ENCODE data around the gene EXOSC1. TPM values are rescaled to one million over a fixed set of nuclear protein-coding genes. Genes with fewer than 3 reads are reported as not detected.
"Not testable (repeated sequence)": the region's sequence is repeated elsewhere in the genome, so short reads cannot be mapped to it uniquely, and the experiment has no call there.

Gene EXOSC1
- total RNA-seq, 4 donors from 2014 or later = 24.0 to 35.1 (median 28.5) TPM

- DNase-seq (ENCODE audit: low spot score in 2 of 2) = no peak
- whole genome bisulfite sequencing = 89% methylated on average over 4 of the region's 4 CpGs
- no peak overlapping the region for H3K27ac ChIP-seq
- H3K4me3 ChIP-seq = no peak overlapping the region
- no peak for TF ChIP-seq POLR2A (IDR thresholded peaks at IDR 0.05)
- H3K9me3 ChIP-seq = no peaks in the 10 kb centered on the region
- H3K27me3 ChIP-seq = no peaks in the 10 kb centered on the region
- H3K36me3 ChIP-seq = peaks cover 20% of the 10 kb centered on the region
- peaks cover 17% of the 10 kb centered on the region for H3K4me1 ChIP-seq
These were observed 40.0 kb upstream of the EXOSC1 start for GRCh38 chr10:97485647-97486281.

DNA sequence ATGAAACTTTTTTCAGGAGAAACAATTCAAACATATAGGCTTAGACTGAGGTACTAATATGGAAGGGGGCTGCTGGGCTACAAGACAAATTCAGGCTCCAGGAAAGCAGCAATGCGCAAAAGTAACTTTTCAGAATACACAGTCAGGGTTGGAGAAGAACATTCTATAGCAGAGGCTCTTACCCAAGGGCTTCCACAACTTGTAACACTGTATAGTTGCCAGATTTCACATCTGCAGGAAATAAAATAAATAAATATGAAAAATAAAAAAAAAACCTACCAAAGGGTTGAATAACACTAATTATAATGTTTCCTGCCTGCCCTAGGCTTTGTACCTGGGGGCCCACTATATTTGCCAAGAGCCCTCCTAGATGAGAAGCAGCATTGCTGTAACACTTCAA is 38.1 kb upstream of the EXOSC1 start:
- H3K27me3 ChIP-seq = no peaks in the 10 kb centered on the region

GRCh38 chr10:97483506-97483905 is 37.7 kb upstream of the EXOSC1 start:
- no peak for TF ChIP-seq POLR2AphosphoS5 (IDR thresholded peaks at IDR 0.05)
- no peak for TF ChIP-seq POLR2A (IDR thresholded peaks at IDR 0.05)
- TF ChIP-seq CTCF (IDR thresholded peaks at IDR 0.05) = no peak
- TF ChIP-seq EP300 (IDR thresholded peaks at IDR 0.05) = no peak
- no peaks in the 10 kb centered on the region for H3K9me3 ChIP-seq
- no peaks in the 10 kb centered on the region for H3K27me3 ChIP-seq
- H3K36me3 ChIP-seq = peaks cover 41% of the 10 kb centered on the region
- 62% methylated on average over 3 of the region's 3 CpGs for WGBS
- H3K27ac ChIP-seq = no peak overlapping the region
- DNase-seq (ENCODE audit: low spot score in 2 of 2) = no peak
- H3K4me3 ChIP-seq = no peak overlapping the region
- peaks cover 27% of the 10 kb centered on the region for H3K4me1 ChIP-seq

More for the DNA sequence above, 38.1 kb upstream of the EXOSC1 start:
- H3K27ac ChIP-seq = no peak overlapping the region
- H3K9me3 ChIP-seq = no peaks in the 10 kb centered on the region
- H3K4me3 ChIP-seq = no peak overlapping the region
- peaks cover 27% of the 10 kb centered on the region for H3K4me1 ChIP-seq
- H3K36me3 ChIP-seq = peaks cover 37% of the 10 kb centered on the region
- 97% methylated on average over 1 of the region's 1 CpG for WGBS
- TF ChIP-seq POLR2AphosphoS5 (IDR thresholded peaks at IDR 0.05) (no peak), CTCF (IDR thresholded peaks at IDR 0.05) (no peak), EP300 (IDR thresholded peaks at IDR 0.05) (no peak), POLR2A (IDR thresholded peaks at IDR 0.05) (no peak)
- no peak for DNase-seq (ENCODE audit: low spot score in 2 of 2)

- H3K9me3 ChIP-seq = no peaks in the 10 kb centered on the region
- no peak for DNase-seq (ENCODE audit: low spot score in 2 of 2)
- no peaks in the 10 kb centered on the region for H3K27me3 ChIP-seq
- H3K4me3 ChIP-seq = no peak overlapping the region
- peaks cover 27% of the 10 kb centered on the region for H3K4me1 ChIP-seq
- H3K27ac ChIP-seq = no peak overlapping the region
- TF ChIP-seq POLR2A (IDR thresholded peaks at IDR 0.05) (no peak), EP300 (IDR thresholded peaks at IDR 0.05) (no peak)
- WGBS = 93% methylated on average over 1 of the region's 1 CpG
- peaks cover 52% of the 10 kb centered on the region for H3K36me3 ChIP-seq
These were observed 36.6 kb upstream of the EXOSC1 start for GRCh38 chr10:97482381-97482780.

DNA sequence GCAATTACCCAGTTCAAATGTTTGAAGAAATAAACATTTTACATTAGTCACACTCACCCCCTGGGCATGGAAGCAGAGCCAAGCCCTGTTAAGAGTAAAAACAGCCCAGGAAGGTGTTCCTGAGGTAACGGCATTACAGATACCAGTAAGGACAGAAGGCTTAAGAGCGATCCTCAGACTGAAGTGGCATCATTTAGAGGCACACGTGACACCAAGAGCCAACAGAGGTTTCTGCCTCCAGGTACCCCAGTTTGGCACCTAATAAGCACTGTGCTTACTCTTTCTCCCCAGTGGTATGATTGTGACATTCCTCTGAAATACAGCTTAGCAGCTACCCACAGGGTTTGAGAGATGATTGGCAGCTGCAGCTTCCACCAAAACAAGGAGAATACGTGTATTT is 35.3 kb upstream of the EXOSC1 start:
- H3K27me3 ChIP-seq = no peaks in the 10 kb centered on the region
- 30% methylated on average over 4 of the region's 4 CpGs for WGBS
- no peak overlapping the region for H3K27ac ChIP-seq
- H3K4me3 ChIP-seq = no peak overlapping the region
- H3K9me3 ChIP-seq = no peaks in the 10 kb centered on the region
- peaks cover 27% of the 10 kb centered on the region for H3K4me1 ChIP-seq
- H3K36me3 ChIP-seq = peaks cover 65% of the 10 kb centered on the region
- no peak for TF ChIP-seq POLR2A (IDR thresholded peaks at IDR 0.05)
- no peak for TF ChIP-seq EP300 (IDR thresholded peaks at IDR 0.05)
- no peak for TF ChIP-seq POLR2AphosphoS5 (IDR thresholded peaks at IDR 0.05)
- no peak for TF ChIP-seq CTCF (IDR thresholded peaks at IDR 0.05)
- no peak for DNase-seq (ENCODE audit: low spot score in 2 of 2)

- Histone ChIP-seq H3K36me3 (peaks cover 73% of the 10 kb centered on the region), H3K4me3 (no peak overlapping the region), H3K9me3 (no peaks in the 10 kb centered on the region), H3K4me1 (peaks cover 27% of the 10 kb centered on the region), H3K27ac (no peak overlapping the region), H3K27me3 (no peaks in the 10 kb centered on the region)
- TF ChIP-seq POLR2A (IDR thresholded peaks at IDR 0.05) (no peak), CTCF (IDR thresholded peaks at IDR 0.05) (no peak), EP300 (IDR thresholded peaks at IDR 0.05) (no peak), POLR2AphosphoS5 (IDR thresholded peaks at IDR 0.05) (no peak)
- WGBS = 55% methylated on average over 9 of the region's 9 CpGs
- no peak for DNase-seq (ENCODE audit: low spot score in 2 of 2)
These were observed 34.1 kb upstream of the EXOSC1 start for GRCh38 chr10:97479939-97480338.

GRCh38 chr10:97479410-97479809 is 33.6 kb upstream of the EXOSC1 start:
- H3K27ac ChIP-seq; H3K9me3 ChIP-seq; DNase-seq (ENCODE audit: low spot score in 2 of 2); H3K27me3 ChIP-seq; H3K4me3 ChIP-seq: not testable (repeated sequence)
- Histone ChIP-seq H3K36me3 (peaks cover 74% of the 10 kb centered on the region), H3K4me1 (peaks cover 27% of the 10 kb centered on the region)
- WGBS = 83% methylated on average over 4 of the region's 4 CpGs
